Measurements from ENCODE around the gene CNTN1.
A peak's percentile ranks its signal among the peaks of the same experiment; 100 is the strongest.

Gene CNTN1

GRCh38 chr12:40963751-40964150 lies 271.5 kb downstream of the CNTN1 start:
- no peak for TF ChIP-seq CTCF (conservative IDR thresholded peaks at IDR 0.05; ENCODE audit: low read depth, low read length)
- DNase-seq (ENCODE audit: low read depth), result no peak
- no peak overlapping the region for H3K4me3 ChIP-seq (ENCODE audit: low read depth, low read length)

- no peak for TF ChIP-seq CTCF (conservative IDR thresholded peaks at IDR 0.05; ENCODE audit: low read depth, low read length)
- no peak for DNase-seq (ENCODE audit: low read depth)
Observed at GRCh38 chr12:40969796-40970195, 277.6 kb downstream of the CNTN1 start.

GRCh38 chr12:40970320-40970907 lies 278.2 kb downstream of the CNTN1 start:
- DNase-seq (ENCODE audit: low read depth), result no peak
- no peak for TF ChIP-seq CTCF (conservative IDR thresholded peaks at IDR 0.05; ENCODE audit: low read depth, low read length)
- no peak overlapping the region for H3K4me3 ChIP-seq (ENCODE audit: low read depth, low read length)

More at GRCh38 chr12:40969796-40970195, 277.6 kb downstream of the CNTN1 start:
- no peak overlapping the region for H3K4me3 ChIP-seq (ENCODE audit: low read depth, low read length)

- no peak overlapping the region for H3K4me3 ChIP-seq (ENCODE audit: low read depth, low read length)
- DNase-seq (ENCODE audit: low read depth), result peak; percentile 4
- TF ChIP-seq CTCF (conservative IDR thresholded peaks at IDR 0.05; ENCODE audit: low read depth, low read length), result no peak
Observed at GRCh38 chr12:40971911-40972310, 279.7 kb downstream of the CNTN1 start.

GRCh38 chr12:40976546-40976945 lies 284.3 kb downstream of the CNTN1 start:
- no peak for DNase-seq (ENCODE audit: low read depth)

GRCh38 chr12:40980427-40980961 lies 288.3 kb downstream of the CNTN1 start:
- TF ChIP-seq CTCF (conservative IDR thresholded peaks at IDR 0.05; ENCODE audit: low read depth, low read length), result no peak
- DNase-seq (ENCODE audit: low read depth), result no peak
- H3K4me3 ChIP-seq (ENCODE audit: low read depth, low read length), result no peak overlapping the region

More at GRCh38 chr12:40976546-40976945, 284.3 kb downstream of the CNTN1 start:
- no peak for TF ChIP-seq CTCF (conservative IDR thresholded peaks at IDR 0.05; ENCODE audit: low read depth, low read length)
- H3K4me3 ChIP-seq (ENCODE audit: low read depth, low read length), result no peak overlapping the region

- TF ChIP-seq CTCF (conservative IDR thresholded peaks at IDR 0.05; ENCODE audit: low read depth, low read length), result no peak
- no peak overlapping the region for H3K4me3 ChIP-seq (ENCODE audit: low read depth, low read length)
- DNase-seq (ENCODE audit: low read depth), result no peak
Observed at GRCh38 chr12:40986001-40986400, 293.8 kb downstream of the CNTN1 start.
